Stimulated activated memory B cell treated with anti-CD40 and anti-IgM and Interleukin-4, amounts not matched to agents 10 μg/mL and 1 μg/mL and 100 μg/mL, for 72 hours (primary cell): Measurements from ENCODE around the gene LTF.

Experiments used
- ATAC-seq: fragments of 150-1000 bp; cut with Tn5 transposase; 2 replicates; pipeline ENCODE4 v1.10.0; 2021
- H3K27ac Mint-ChIP-seq: one replicate; pipeline ENCODE4 v1.8.0; 2022; ENCODE audit warnings: mild to moderate bottlenecking, mixed read lengths
- H3K27me3 Mint-ChIP-seq: one replicate; pipeline ENCODE4 v1.8.0; 2022; ENCODE audit warnings: mixed read lengths
- H3K36me3 Mint-ChIP-seq: one replicate; pipeline ENCODE4 v1.8.0; 2022; ENCODE audit warnings: mixed read lengths
- H3K4me1 Mint-ChIP-seq: one replicate; pipeline ENCODE4 v1.8.0; 2022; ENCODE audit warnings: mixed read lengths
- H3K4me3 Mint-ChIP-seq: one replicate; pipeline ENCODE4 v1.8.0; 2022; ENCODE audit warnings: mild to moderate bottlenecking, moderate library complexity, mixed read lengths
- H3K9me3 Mint-ChIP-seq: one replicate; pipeline ENCODE4 v1.8.0; 2022; ENCODE audit warnings: mixed read lengths

The LTF gene

GRCh38 chr3:46482632-46483350 lies 18.1 kb upstream of the LTF start:
- no peaks in the 10 kb centered on the region for H3K9me3 Mint-ChIP-seq
- H3K27me3 Mint-ChIP-seq = peaks cover 37% of the 10 kb centered on the region
- no peaks in the 10 kb centered on the region for H3K36me3 Mint-ChIP-seq
- no peak overlapping the region for H3K4me3 Mint-ChIP-seq
- ATAC-seq = no peak
- no peaks in the 10 kb centered on the region for H3K4me1 Mint-ChIP-seq
- no peak overlapping the region for H3K27ac Mint-ChIP-seq

GRCh38 chr3:46481636-46482035 lies 16.9 kb upstream of the LTF start:
- H3K4me3 Mint-ChIP-seq = no peak overlapping the region

GRCh38 chr3:46480491-46481195 lies 15.9 kb upstream of the LTF start:
- Mint-ChIP-seq H3K36me3 (no peaks in the 10 kb centered on the region), H3K4me1 (no peaks in the 10 kb centered on the region), H3K27me3 (peaks cover 47% of the 10 kb centered on the region), H3K27ac (no peak overlapping the region), H3K4me3 (no peak overlapping the region), H3K9me3 (no peaks in the 10 kb centered on the region)
- no peak for ATAC-seq

More at GRCh38 chr3:46481636-46482035, 16.9 kb upstream of the LTF start:
- Mint-ChIP-seq H3K27me3 (peaks cover 45% of the 10 kb centered on the region), H3K4me1 (no peaks in the 10 kb centered on the region), H3K27ac (no peak overlapping the region), H3K9me3 (no peaks in the 10 kb centered on the region), H3K36me3 (no peaks in the 10 kb centered on the region)
- ATAC-seq = no peak

- H3K27me3 Mint-ChIP-seq = peaks cover 55% of the 10 kb centered on the region
- H3K4me1 Mint-ChIP-seq = no peaks in the 10 kb centered on the region
- H3K36me3 Mint-ChIP-seq = no peaks in the 10 kb centered on the region
- no peak for ATAC-seq
- peaks cover 8% of the 10 kb centered on the region for H3K9me3 Mint-ChIP-seq
- no peak overlapping the region for H3K4me3 Mint-ChIP-seq
- no peak overlapping the region for H3K27ac Mint-ChIP-seq
Measured at GRCh38 chr3:46479696-46480095, 15.0 kb upstream of the LTF start.

GRCh38 chr3:46479021-46479420 lies 14.3 kb upstream of the LTF start:
- no peak overlapping the region for H3K27ac Mint-ChIP-seq
- H3K4me3 Mint-ChIP-seq = no peak overlapping the region
- H3K36me3 Mint-ChIP-seq = no peaks in the 10 kb centered on the region
- ATAC-seq = no peak
- H3K4me1 Mint-ChIP-seq = no peaks in the 10 kb centered on the region
- H3K9me3 Mint-ChIP-seq = peaks cover 12% of the 10 kb centered on the region
- peaks cover 62% of the 10 kb centered on the region for H3K27me3 Mint-ChIP-seq

GRCh38 chr3:46478341-46478740 lies 13.6 kb upstream of the LTF start:
- Mint-ChIP-seq H3K27ac (no peak overlapping the region), H3K4me1 (no peaks in the 10 kb centered on the region), H3K9me3 (peaks cover 12% of the 10 kb centered on the region), H3K4me3 (no peak overlapping the region), H3K36me3 (no peaks in the 10 kb centered on the region), H3K27me3 (peaks cover 68% of the 10 kb centered on the region)
- ATAC-seq = no peak

GRCh38 chr3:46477756-46478155 lies 13.1 kb upstream of the LTF start:
- no peak overlapping the region for H3K27ac Mint-ChIP-seq
- no peak overlapping the region for H3K4me3 Mint-ChIP-seq
- no peaks in the 10 kb centered on the region for H3K36me3 Mint-ChIP-seq
- no peak for ATAC-seq
- H3K9me3 Mint-ChIP-seq = peaks cover 12% of the 10 kb centered on the region
- peaks cover 74% of the 10 kb centered on the region for H3K27me3 Mint-ChIP-seq
- no peaks in the 10 kb centered on the region for H3K4me1 Mint-ChIP-seq

GRCh38 chr3:46477145-46477544 lies 12.4 kb upstream of the LTF start:
- H3K4me3 Mint-ChIP-seq = no peak overlapping the region
- H3K27me3 Mint-ChIP-seq = peaks cover 79% of the 10 kb centered on the region
- H3K36me3 Mint-ChIP-seq = no peaks in the 10 kb centered on the region
- no peak for ATAC-seq
- no peaks in the 10 kb centered on the region for H3K4me1 Mint-ChIP-seq
- H3K27ac Mint-ChIP-seq = no peak overlapping the region
- H3K9me3 Mint-ChIP-seq = peaks cover 12% of the 10 kb centered on the region

GRCh38 chr3:46472736-46473135 lies 8.0 kb upstream of the LTF start:
- no peak for ATAC-seq
- Mint-ChIP-seq H3K27me3 (peaks cover 44% of the 10 kb centered on the region), H3K9me3 (peaks cover 12% of the 10 kb centered on the region), H3K27ac (no peak overlapping the region), H3K4me1 (no peaks in the 10 kb centered on the region), H3K36me3 (no peaks in the 10 kb centered on the region), H3K4me3 (no peak overlapping the region)

GRCh38 chr3:46471371-46471914 lies 6.7 kb upstream of the LTF start:
- H3K4me3 Mint-ChIP-seq = no peak overlapping the region
- H3K27me3 Mint-ChIP-seq = peaks cover 33% of the 10 kb centered on the region
- no peak overlapping the region for H3K27ac Mint-ChIP-seq
- peaks cover 12% of the 10 kb centered on the region for H3K9me3 Mint-ChIP-seq
- peak; percentile 21 for ATAC-seq
- no peaks in the 10 kb centered on the region for H3K36me3 Mint-ChIP-seq
- no peaks in the 10 kb centered on the region for H3K4me1 Mint-ChIP-seq

- Mint-ChIP-seq H3K27ac (no peak overlapping the region), H3K4me3 (no peak overlapping the region), H3K4me1 (no peaks in the 10 kb centered on the region), H3K36me3 (no peaks in the 10 kb centered on the region), H3K27me3 (peaks cover 36% of the 10 kb centered on the region), H3K9me3 (peaks cover 12% of the 10 kb centered on the region)
- ATAC-seq = no peak
Measured at GRCh38 chr3:46470831-46471230, 6.1 kb upstream of the LTF start.

GRCh38 chr3:46469680-46470357 lies 5.1 kb upstream of the LTF start:
- Mint-ChIP-seq H3K4me1 (no peaks in the 10 kb centered on the region), H3K36me3 (no peaks in the 10 kb centered on the region), H3K27me3 (peaks cover 37% of the 10 kb centered on the region), H3K27ac (no peak overlapping the region), H3K4me3 (no peak overlapping the region), H3K9me3 (peaks cover 5% of the 10 kb centered on the region)
- ATAC-seq = no peak

- no peaks in the 10 kb centered on the region for H3K9me3 Mint-ChIP-seq
- no peaks in the 10 kb centered on the region for H3K4me1 Mint-ChIP-seq
- no peaks in the 10 kb centered on the region for H3K36me3 Mint-ChIP-seq
- ATAC-seq = no peak
- peaks cover 38% of the 10 kb centered on the region for H3K27me3 Mint-ChIP-seq
- no peak overlapping the region for H3K4me3 Mint-ChIP-seq
- H3K27ac Mint-ChIP-seq = no peak overlapping the region
Measured at GRCh38 chr3:46468753-46469600, 4.3 kb upstream of the LTF start.

GRCh38 chr3:46467562-46467961 lies 2.9 kb upstream of the LTF start:
- H3K27me3 Mint-ChIP-seq = peaks cover 38% of the 10 kb centered on the region
- H3K4me1 Mint-ChIP-seq = no peaks in the 10 kb centered on the region
- no peaks in the 10 kb centered on the region for H3K9me3 Mint-ChIP-seq
- H3K36me3 Mint-ChIP-seq = no peaks in the 10 kb centered on the region
- no peak overlapping the region for H3K4me3 Mint-ChIP-seq
- no peak for ATAC-seq
- no peak overlapping the region for H3K27ac Mint-ChIP-seq
